A673 (cell line): ENCODE data around the gene CEP63. TPM values are rescaled to one million over a fixed set of nuclear protein-coding genes. Genes with fewer than 3 reads are reported as not detected.

Experiments used
- BruUV-seq: library from RNA; stranded (reverse); fragments of 400-500 nt; replicated peaks from 2 replicates; lab custom pipeline; 2021; lab: Mats Ljungman, UMichigan
- CTCF ChIA-PET: fragments of 300-600 bp; sonication (Branson Sonifier 250); formaldehyde crosslinking; loops from one replicate; lab custom pipeline; 2022; ENCODE audit warnings: antibody characterized with exemption; lab: Charles Lee
- POLR2A ChIA-PET: fragments of 300-600 bp; sonication (Branson Sonifier 250); formaldehyde crosslinking; loops from one replicate; lab custom pipeline; 2022; ENCODE audit warnings: antibody characterized with exemption; ENCODE audit not compliant: low non-redundant PET; lab: Charles Lee
- DNase-seq: peaks from one replicate; pipeline ENCODE4 v3.0.0-alpha.2; 2015; ENCODE audit warnings: low spot score
- H3K27ac ChIP-seq: fragments of 200-600 bp; sonication (generic); 2 replicates; pipeline ENCODE4 v1.5.1; 2016; ENCODE audit warnings: mixed run types, low read depth, mild to moderate bottlenecking, mixed read lengths, antibody characterized with exemption, low read length; ENCODE audit not compliant: poor library complexity, severe bottlenecking
- H3K27me3 ChIP-seq: fragments of 200-600 bp; sonication (generic); replicated peaks from 2 replicates; pipeline ENCODE4 v1.6.1; 2017; ENCODE audit warnings: mixed run types, low read depth, mild to moderate bottlenecking, mixed read lengths, antibody characterized with exemption, low read length; ENCODE audit not compliant: insufficient read depth, poor library complexity
- H3K36me3 ChIP-seq: fragments of 200-600 bp; sonication (generic); 2 replicates; pipeline ENCODE4 v1.6.1; 2016; ENCODE audit warnings: mixed run types, mild to moderate bottlenecking, mixed read lengths, antibody characterized with exemption, low read length; ENCODE audit not compliant: insufficient read depth, poor library complexity, severe bottlenecking
- H3K4me1 ChIP-seq: fragments of 200-600 bp; sonication (generic); 2 replicates; pipeline ENCODE4 v1.6.1; 2017; ENCODE audit warnings: mixed run types, mild to moderate bottlenecking, mixed read lengths, antibody characterized with exemption, low read length; ENCODE audit not compliant: insufficient read depth, poor library complexity, severe bottlenecking
- H3K4me3 ChIP-seq: fragments of 200-600 bp; sonication (generic); 2 replicates; pipeline ENCODE4 v1.5.1; 2016; ENCODE audit warnings: low read depth, mixed run types, mild to moderate bottlenecking, mixed read lengths, low read length; ENCODE audit not compliant: poor library complexity, severe bottlenecking
- H3K9me3 ChIP-seq: fragments of 200-600 bp; sonication (generic); 2 replicates; pipeline ENCODE4 v1.6.1; 2016; ENCODE audit warnings: mixed run types, low read depth, mild to moderate bottlenecking, mixed read lengths, antibody characterized with exemption, low read length; ENCODE audit not compliant: poor library complexity, severe bottlenecking
- CTCF ChIP-seq: fragments of 300-800, 200-600 bp; sonication (generic); conservative IDR thresholded peaks from 2 replicates; pipeline ENCODE4 v1.5.1; 2017; ENCODE audit warnings: low read depth, mild to moderate bottlenecking, antibody characterized with exemption, low read length, moderate library complexity, mixed read lengths
- EZH2 ChIP-seq: fragments of 200-600 bp; sonication (generic); IDR thresholded peaks from 2 replicates; pipeline ENCODE4 v1.6.1; 2017; ENCODE audit warnings: borderline replicate concordance, low read depth, mild to moderate bottlenecking, mixed read lengths, antibody characterized with exemption, low read length; ENCODE audit not compliant: poor library complexity, severe bottlenecking
- intact Hi-C: fragments of 100-400 bp; cut with micrococcal nuclease; formaldehyde crosslinking; loops from one replicate; pipeline ENCODE4 v1.10.0; 2022; ENCODE audit not compliant: unreplicated experiment
- total RNA-seq: library from RNA; stranded (reverse); gene quantifications from 2 replicates; pipeline ENCODE4 v1.2.3, GENCODE V29; 2021

CEP63 gene
- total RNA-seq, 1 experiment from 2014 or later, result 29.2 TPM

- peak; percentile 81 for TF ChIP-seq CTCF
- no peak for TF ChIP-seq EZH2
- POLR2A ChIA-PET, result no interaction called here
Measured at GRCh38 chr3:134473868-134474546, 11.8 kb upstream of the CEP63 start.

GRCh38 chr3:134474956-134475355 lies 10.9 kb upstream of the CEP63 start:
- H3K4me1 ChIP-seq, result no peaks in the 10 kb centered on the region
- intact Hi-C loops, result loop anchor here (1.0 to 2.0 kb wide), 3 partner anchors 167 to 544 kb away; no protein-coding TSS in a partner anchor
- no peak for DNase-seq
- H3K9me3 ChIP-seq, result no peaks in the 10 kb centered on the region
- POLR2A ChIA-PET, result no interaction called here
- TF ChIP-seq CTCF, result no peak
- TF ChIP-seq EZH2, result no peak
- CTCF ChIA-PET, result interaction anchor here (0.7 kb wide), 1 partner anchor 310 kb away, joined by 3 read pairs; no protein-coding TSS in a partner anchor
- H3K4me3 ChIP-seq, result no peak overlapping the region
- peaks cover 26% of the 10 kb centered on the region for H3K36me3 ChIP-seq
- no peak overlapping the region for H3K27ac ChIP-seq
- no peaks in the 10 kb centered on the region for H3K27me3 ChIP-seq
- no TSS peak for BruUV-seq

More at GRCh38 chr3:134473868-134474546, 11.8 kb upstream of the CEP63 start:
- Histone ChIP-seq H3K4me1 (no peaks in the 10 kb centered on the region), H3K4me3 (no peak overlapping the region), H3K27me3 (no peaks in the 10 kb centered on the region), H3K36me3 (peaks cover 19% of the 10 kb centered on the region), H3K9me3 (no peaks in the 10 kb centered on the region), H3K27ac (no peak overlapping the region)
- peak; percentile 81 for DNase-seq
- no TSS peak for BruUV-seq
- intact Hi-C loops, result loop anchor here (1.0 to 2.0 kb wide), 4 partner anchors 166 to 543 kb away; no protein-coding TSS in a partner anchor
- CTCF ChIA-PET, result interaction anchor here (0.7 to 2.5 kb wide), 5 partner anchors 8 to 262 kb away, joined by 3 to 16 read pairs (median 5); no protein-coding TSS in a partner anchor

DNA sequence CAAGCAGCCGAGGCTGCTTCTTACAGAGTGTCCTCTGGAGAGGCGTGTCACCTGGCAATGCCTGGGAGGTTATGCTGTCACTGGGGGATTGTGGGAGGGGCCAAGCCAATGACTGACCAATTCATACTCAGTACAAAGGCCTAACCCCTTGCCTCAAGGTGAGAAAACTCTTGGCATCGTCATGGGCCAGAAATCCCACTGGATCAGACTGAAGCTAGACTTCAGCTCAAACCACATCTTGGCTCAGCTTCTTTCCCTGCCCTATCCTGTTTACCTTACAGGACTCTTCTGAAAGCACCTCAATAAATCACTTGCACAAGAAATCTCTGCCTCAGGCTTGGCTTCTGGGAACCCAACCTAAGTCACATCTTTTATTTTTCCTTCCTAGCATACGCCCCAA lies 9.6 kb upstream of the CEP63 start:
- intact Hi-C loops, result no loop called here
- Histone ChIP-seq H3K27me3 (no peaks in the 10 kb centered on the region), H3K36me3 (peaks cover 39% of the 10 kb centered on the region), H3K4me1 (no peaks in the 10 kb centered on the region), H3K9me3 (no peaks in the 10 kb centered on the region), H3K27ac (no peak overlapping the region), H3K4me3 (no peak overlapping the region)
- TF ChIP-seq EZH2, result no peak
- no peak for TF ChIP-seq CTCF
- ChIA-PET CTCF (no interaction called here), POLR2A (no interaction called here)
- no TSS peak for BruUV-seq
- no peak for DNase-seq
